Psoas muscle (tissue), 8 donors: ENCODE measurements around the gene MAGI1. TPM values are rescaled to one million over a fixed set of nuclear protein-coding genes. Genes with fewer than 3 reads are reported as not detected.

ENCODE experiments used
- ATAC-seq, 4 donors: fragments of 200-7000 bp; cut with Tn5 transposase; one replicate each; pipeline ENCODE4 v1.9.1; 2020; ENCODE audit warnings: moderate library complexity in 3 of 4, mild to moderate bottlenecking in 2 of 4
- DNase-seq, 2 donors: peaks; one replicate each; pipeline ENCODE4 v3.0.0-alpha.2; 2020
- H3K27ac ChIP-seq: fragments of 200-600 bp; one replicate; pipeline ENCODE4 v1.8.0; 2022
- H3K27me3 ChIP-seq, 3 donors: fragments of 200-600 bp in 1 of 3; one replicate each; pipeline versions ENCODE4 v1.6.1 to v1.8.0; 2013 to 2022; ENCODE audit warnings: low read length in 2 of 3, mild to moderate bottlenecking in 2 of 3, moderate library complexity in 1 of 3; ENCODE audit not compliant: insufficient read depth in 3 of 3
- H3K36me3 ChIP-seq, 2 donors: fragments of 200-600 bp in 1 of 2; one replicate each; pipeline versions ENCODE4 v1.6.1 to v1.8.0; 2013 to 2022; ENCODE audit warnings: low read depth in 1 of 2, mild to moderate bottlenecking in 1 of 2, moderate library complexity in 1 of 2; ENCODE audit not compliant: insufficient read depth in 1 of 2
- H3K4me1 ChIP-seq: fragments of 200-600 bp; one replicate; pipeline ENCODE4 v1.8.0; 2022
- H3K4me3 ChIP-seq: fragments of 200-600 bp; one replicate; pipeline ENCODE4 v1.8.0; 2022; ENCODE audit warnings: mild to moderate bottlenecking
- H3K9me3 ChIP-seq: fragments of 200-600 bp; one replicate; pipeline ENCODE4 v1.8.0; 2022
- CTCF ChIP-seq: fragments of 200-600 bp; IDR thresholded peaks from one replicate; pipeline ENCODE4 v1.8.0; 2022; ENCODE audit warnings: antibody characterized with exemption
- WGBS, 3 donors: extraction: QIAGEN DNeasy Blood & Tissue Kit; methylation state at CpG; one replicate each; pipeline versions ENCODE4 v1.1.6 to v1.1.7; 2013; 5-methylcytosine and 5-hydroxymethylcytosine counted together
- intact Hi-C, 2 donors: fragments of 100-400 bp; cut with DNase I; formaldehyde crosslinking; loops; one replicate each; pipeline versions ENCODE4 v1.11.0 to v1.14.2; 2022
- polyA plus RNA-seq, 3 donors: library from polyadenylated mRNA; stranded (reverse); fragments of 200-250 nt; gene quantifications; one replicate each; pipeline ENCODE4 v1.2.3, GENCODE V29; 2013
- total RNA-seq, 4 donors: library from RNA; stranded (reverse); fragmentation: NEBNext Ultra II Directional in 2 of 4; extraction: Animal tissue kit (Norgen Biotek cat#: 25700) in 2 of 4; gene quantifications; one replicate each; pipeline versions ENCODE4 v1.2.1 to v1.2.4, GENCODE V29; 2021 to 2023
- donor health status: healthy with polysubstance abuse.
- donor health status: DM: no; HTN: no; CAD: no; lungs with moderate emphysema.
- donor health status: Bipolar disorder and iron deficiency.
- donor health status: healthy.
- donor health status: DM: yes; HTN: yes; CAD: no.
- donor health status: DM: no; HTN: no; CAD: no.
- donor health status: DM: no; HTN: no; CAD: no.
- donor health status: DM: yes; HTN: yes; CAD: no.

MAGI1 gene
- total and polyA plus RNA-seq, 7 donors, result 4.5 to 8.1 (median 6.3) TPM

DNA sequence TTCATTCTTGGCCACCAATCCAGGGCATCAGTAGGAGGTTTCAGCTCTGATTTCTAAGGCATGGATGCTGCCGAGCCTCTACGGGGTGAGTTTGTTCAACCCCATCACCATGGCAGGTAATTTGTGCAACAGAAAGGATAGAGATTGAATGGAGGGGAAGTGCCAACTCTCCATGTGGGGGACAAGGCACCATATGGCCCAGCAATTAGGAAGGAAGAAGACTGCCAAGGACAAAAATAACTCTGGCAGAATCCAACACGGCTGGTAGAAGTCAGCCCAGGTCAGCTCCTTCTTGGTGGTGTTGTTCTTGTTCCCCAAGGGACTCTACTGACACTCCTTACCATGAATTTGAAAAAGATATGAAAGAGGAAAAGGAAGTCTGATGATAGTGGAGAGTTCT is 503.9 kb downstream of the MAGI1 start:
- intact Hi-C loops, result no loop called here
- WGBS, 3 donors, result 24 to 51% (median 30%) methylated on average over 3 of the region's 3 CpGs

DNA sequence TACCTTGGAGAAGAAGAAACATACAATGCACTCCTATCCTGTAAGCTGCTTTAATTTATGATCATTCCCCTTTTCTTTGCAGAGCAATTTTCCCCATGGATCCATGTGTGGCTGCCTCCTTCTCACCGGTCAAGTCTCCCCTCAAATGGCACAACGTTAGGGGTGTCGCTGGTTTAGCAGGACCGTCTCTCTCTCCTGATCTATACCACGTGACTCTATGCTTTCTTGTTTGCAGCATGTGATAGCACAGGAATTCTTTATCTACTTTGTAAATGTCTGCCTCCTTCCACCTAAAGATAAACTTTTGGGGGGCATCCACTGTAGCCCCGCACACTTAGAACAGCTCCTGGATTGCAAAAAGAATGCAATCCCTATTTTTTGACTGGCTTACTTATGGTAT is 506.0 kb downstream of the MAGI1 start:
- Histone ChIP-seq H3K36me3 (no peaks in the 10 kb centered on the region), H3K4me3 (no peak overlapping the region), H3K9me3 (no peaks in the 10 kb centered on the region), H3K27ac (no peak overlapping the region), H3K27me3 (no peaks in the 10 kb centered on the region), H3K4me1 (peaks cover 36% of the 10 kb centered on the region)
- WGBS, 3 donors, result 93 to 95% (median 94%) methylated on average over 6 of the region's 6 CpGs
- intact Hi-C loops, result no loop called here
- DNase-seq (no peak), ATAC-seq (no peak)
- TF ChIP-seq CTCF, result no peak

More for the DNA sequence above, 503.9 kb downstream of the MAGI1 start:
- no peaks in the 10 kb centered on the region for H3K27me3 ChIP-seq
- no peaks in the 10 kb centered on the region for H3K9me3 ChIP-seq
- TF ChIP-seq CTCF, result no peak
- DNase-seq (no peak), ATAC-seq (peak in 3 of 4 donors; percentile 21 to 77 (median 77))
- H3K4me1 ChIP-seq, result peaks cover 31% of the 10 kb centered on the region
- no peaks in the 10 kb centered on the region for H3K36me3 ChIP-seq
- no peak overlapping the region for H3K27ac ChIP-seq
- H3K4me3 ChIP-seq, result no peak overlapping the region

GRCh38 chr3:65532215-65532614 is 506.5 kb downstream of the MAGI1 start:
- 38 to 55% (median 41%) methylated on average over 4 of the region's 4 CpGs for WGBS, 3 donors
- TF ChIP-seq CTCF, result no peak
- no peaks in the 10 kb centered on the region for H3K36me3 ChIP-seq
- H3K27me3 ChIP-seq, result no peaks in the 10 kb centered on the region
- H3K4me1 ChIP-seq, result peaks cover 36% of the 10 kb centered on the region
- H3K9me3 ChIP-seq, result no peaks in the 10 kb centered on the region
- ATAC-seq (no peak), DNase-seq (no peak)
- H3K27ac ChIP-seq, result no peak overlapping the region
- intact Hi-C loops, result no loop called here
- no peak overlapping the region for H3K4me3 ChIP-seq

- H3K27ac ChIP-seq, result no peak overlapping the region
- TF ChIP-seq CTCF, result no peak
- DNase-seq, result no peak
- no peaks in the 10 kb centered on the region for H3K27me3 ChIP-seq
- H3K9me3 ChIP-seq, result no peaks in the 10 kb centered on the region
- ATAC-seq, result no peak
- intact Hi-C loops, result no loop called here
- WGBS, 3 donors, result 84 to 87% (median 86%) methylated on average over 1 of the region's 1 CpG
- H3K4me3 ChIP-seq, result no peak overlapping the region
- H3K36me3 ChIP-seq, result no peaks in the 10 kb centered on the region
- H3K4me1 ChIP-seq, result peaks cover 35% of the 10 kb centered on the region
Observed at GRCh38 chr3:65531499-65531898, 507.2 kb downstream of the MAGI1 start.

DNA sequence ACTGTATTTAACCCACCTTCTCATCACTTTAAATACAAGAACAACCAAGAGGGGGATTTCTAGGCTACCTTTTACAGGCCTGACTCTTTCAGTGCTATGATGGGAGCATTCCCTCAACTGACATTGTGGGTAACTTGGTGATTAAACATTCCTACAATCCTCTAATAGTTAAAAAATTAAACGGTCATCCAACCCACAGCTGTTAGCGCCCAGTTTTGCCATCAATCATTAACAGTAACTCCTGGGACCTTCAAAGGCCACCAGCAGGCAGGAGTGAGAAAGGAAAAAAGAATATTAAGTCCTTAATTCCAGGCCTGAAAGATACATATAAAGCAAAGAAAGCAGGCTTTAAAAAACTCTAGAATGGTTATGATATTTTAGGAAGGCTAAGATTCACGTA is 512.1 kb downstream of the MAGI1 start:
- no peak for ATAC-seq
- Histone ChIP-seq H3K4me3 (no peak overlapping the region), H3K4me1 (peaks cover 13% of the 10 kb centered on the region), H3K27ac (no peak overlapping the region), H3K9me3 (no peaks in the 10 kb centered on the region), H3K36me3 (no peaks in the 10 kb centered on the region), H3K27me3 (no peaks in the 10 kb centered on the region)
- WGBS, 3 donors, result 55 to 69% (median 56%) methylated on average over 3 of the region's 3 CpGs
- intact Hi-C loops, result no loop called here
- no peak for DNase-seq
- no peak for TF ChIP-seq CTCF
